AG10803 (cell line): ENCODE data around the gene ZCCHC7.
"Not testable (repeated sequence)": the region's sequence is repeated elsewhere in the genome, so short reads cannot be mapped to it uniquely, and the experiment has no call there.

Source experiments
- DNase-seq: peaks from one replicate; pipeline ENCODE4 v3.0.0; 2010; ENCODE audit warnings: low read depth
- H3K4me3 ChIP-seq: 2 replicates; pipeline ENCODE4 v1.5.1; 2011; ENCODE audit warnings: mild to moderate bottlenecking, low read length, control low read depth
- CTCF ChIP-seq: conservative IDR thresholded peaks from 2 replicates; pipeline ENCODE4 v1.5.1; 2011; ENCODE audit warnings: mild to moderate bottlenecking, low read length, control low read depth, inconsistent platforms

The ZCCHC7 gene

GRCh38 chr9:37178742-37179141 lies 58.4 kb downstream of the ZCCHC7 start:
- H3K4me3 ChIP-seq, result no peak overlapping the region
- no peak for TF ChIP-seq CTCF
- DNase-seq, result no peak

- TF ChIP-seq CTCF, result no peak
- DNase-seq, result no peak
- no peak overlapping the region for H3K4me3 ChIP-seq
Measured at GRCh38 chr9:37179576-37179975, 59.2 kb downstream of the ZCCHC7 start.

- DNase-seq, result no peak
- no peak overlapping the region for H3K4me3 ChIP-seq
- TF ChIP-seq CTCF, result no peak
Measured at GRCh38 chr9:37180138-37180537, 59.8 kb downstream of the ZCCHC7 start.

- DNase-seq, result no peak
- H3K4me3 ChIP-seq, result no peak overlapping the region
- no peak for TF ChIP-seq CTCF
Measured at GRCh38 chr9:37182718-37183117, 62.3 kb downstream of the ZCCHC7 start.

GRCh38 chr9:37184905-37185867 lies 64.8 kb downstream of the ZCCHC7 start:
- no peak for DNase-seq
- no peak for TF ChIP-seq CTCF
- H3K4me3 ChIP-seq, result no peak overlapping the region

- no peak overlapping the region for H3K4me3 ChIP-seq
- no peak for DNase-seq
- no peak for TF ChIP-seq CTCF
Measured at GRCh38 chr9:37187292-37187691, 66.9 kb downstream of the ZCCHC7 start.

GRCh38 chr9:37187713-37188439 lies 67.5 kb downstream of the ZCCHC7 start:
- no peak overlapping the region for H3K4me3 ChIP-seq
- no peak for TF ChIP-seq CTCF
- DNase-seq, result no peak

- not testable (repeated sequence) for DNase-seq, H3K4me3 ChIP-seq
Measured at GRCh38 chr9:37190739-37191138, 70.4 kb downstream of the ZCCHC7 start.
